ENCODE data around the gene ANKRD62.

Gene ANKRD62

DNA sequence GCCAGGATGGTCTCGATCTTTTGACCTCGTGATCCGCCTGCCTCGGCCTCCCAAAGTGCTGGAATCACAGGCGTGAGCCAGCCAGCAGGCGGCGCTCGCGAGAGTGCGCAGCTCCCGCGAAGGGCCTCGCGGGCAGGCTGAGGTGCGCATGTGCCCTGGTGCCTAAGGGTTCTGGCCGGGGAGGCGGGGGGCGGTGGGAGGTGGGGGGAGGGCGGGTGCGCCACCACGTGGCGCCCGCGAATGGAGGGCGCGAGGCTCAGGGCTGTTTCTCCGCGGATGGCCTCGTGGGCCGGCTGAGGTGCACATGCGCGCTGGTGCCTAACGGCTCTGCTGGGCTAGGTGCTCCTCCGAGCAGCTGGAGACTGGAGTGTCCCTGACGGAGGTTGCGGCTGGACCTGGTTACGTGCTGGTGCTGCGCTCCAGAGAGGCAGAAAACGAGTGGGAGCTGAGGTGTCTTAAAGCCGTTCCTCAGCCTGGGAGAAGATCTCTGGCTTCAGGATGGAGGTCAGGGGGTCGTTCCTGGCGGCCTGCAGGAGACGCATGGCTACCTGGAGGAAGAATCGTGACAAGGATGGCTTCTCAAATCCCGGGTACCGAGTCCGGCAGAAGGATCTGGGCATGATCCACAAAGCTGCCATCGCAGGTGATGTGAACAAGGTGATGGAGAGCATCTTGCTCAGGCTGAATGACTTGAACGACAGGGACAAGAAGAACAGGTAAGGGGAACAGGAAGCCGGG is at the start of gene ANKRD62:
Gene ANKRD62, plus strand, starts transcription at position 324 of the 738 bp plus-strand sequence. Its CDS starts 175 bp downstream, at position 499.
- no peak for DNase-seq

DNA sequence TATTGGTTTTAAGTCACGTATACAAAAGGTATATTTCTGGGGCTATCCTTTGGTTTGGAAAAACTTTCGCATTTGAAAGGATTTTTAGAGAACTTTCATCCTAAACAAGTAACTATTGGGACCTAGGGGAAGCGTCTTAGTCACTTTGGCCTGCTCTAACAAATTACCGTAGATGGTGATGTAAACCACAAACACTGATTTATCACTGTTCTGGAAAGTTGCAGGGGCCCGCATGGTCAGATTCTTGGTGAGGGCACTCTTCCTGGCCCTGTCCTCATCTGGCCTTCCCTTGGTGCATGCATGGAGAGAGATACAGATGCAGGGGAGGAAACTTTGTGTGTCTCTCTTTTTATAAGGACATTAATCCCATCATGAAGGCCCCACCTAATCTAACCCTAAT is 49.1 kb upstream of the ANKRD62 start:
- no peak for DNase-seq

GRCh38 chr18:12046046-12046750 is 47.4 kb upstream of the ANKRD62 start:
- no peak for DNase-seq

DNA sequence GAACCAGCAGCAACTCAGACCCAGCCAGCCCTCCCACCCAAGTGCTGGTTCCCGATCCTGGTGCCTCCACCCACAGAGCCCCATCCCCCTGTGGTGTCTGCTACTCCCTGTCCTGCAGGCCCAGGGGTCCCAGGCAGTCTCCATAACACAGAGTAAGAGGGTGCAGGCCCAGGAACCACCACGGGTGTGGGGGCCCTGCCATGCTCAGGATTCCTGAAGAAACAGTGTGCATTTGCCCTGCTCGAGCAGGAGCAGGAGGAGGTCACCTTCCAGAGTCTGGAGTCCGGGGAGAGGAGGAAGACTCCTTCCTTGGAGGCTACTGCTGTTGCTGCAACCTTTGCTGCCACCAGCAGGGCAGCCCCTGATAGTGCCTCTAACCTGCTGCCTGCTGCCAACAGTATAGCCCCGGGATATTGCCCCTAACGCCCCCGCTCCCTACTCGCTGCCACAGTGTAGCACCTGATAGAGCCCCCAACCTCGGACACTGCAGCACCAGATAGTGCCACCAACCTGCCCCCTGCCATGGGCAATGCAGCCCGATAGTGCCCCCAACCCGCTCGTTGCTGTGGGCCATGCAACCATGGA is 46.8 kb upstream of the ANKRD62 start:
- DNase-seq: no peak

DNA sequence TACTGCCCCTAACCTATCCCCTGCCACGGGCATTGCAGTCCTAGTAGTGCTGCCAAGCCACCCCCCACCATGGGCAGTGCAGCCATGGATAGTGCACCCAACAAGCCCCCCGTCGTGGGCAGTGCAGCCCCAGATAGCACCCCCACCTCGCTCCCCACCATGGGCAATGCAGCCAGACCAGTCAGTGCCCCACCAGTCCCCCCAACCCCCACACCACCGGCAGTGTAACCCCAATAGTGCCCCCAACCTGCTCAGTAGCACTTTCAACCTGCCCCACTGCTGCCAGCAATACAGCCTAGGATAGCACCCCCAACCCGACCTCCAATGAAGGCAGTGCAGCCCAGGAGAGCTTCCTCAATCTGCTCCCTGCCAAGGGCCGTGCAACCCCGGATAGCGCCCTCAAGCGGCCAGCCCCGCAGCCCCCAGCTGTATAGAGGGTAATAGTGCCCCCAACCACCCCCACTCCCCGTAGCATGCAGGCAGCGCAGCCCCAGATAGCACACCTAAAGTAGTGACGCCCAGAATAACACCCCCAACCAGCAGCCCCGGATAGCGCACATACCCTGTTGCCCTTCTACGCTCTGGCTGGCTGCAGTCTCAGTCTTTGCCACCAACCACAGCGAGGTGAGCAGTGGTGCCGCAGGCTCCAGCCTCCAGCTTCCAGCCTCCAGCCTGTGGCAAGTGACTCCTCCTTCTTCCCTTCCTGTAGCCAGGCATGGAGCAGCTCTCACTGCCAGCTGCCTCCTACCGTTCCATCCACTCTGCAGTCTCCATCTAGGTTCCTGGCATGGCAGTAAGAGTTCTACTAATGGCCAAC is 45.4 kb upstream of the ANKRD62 start:
- no peak for DNase-seq

DNA sequence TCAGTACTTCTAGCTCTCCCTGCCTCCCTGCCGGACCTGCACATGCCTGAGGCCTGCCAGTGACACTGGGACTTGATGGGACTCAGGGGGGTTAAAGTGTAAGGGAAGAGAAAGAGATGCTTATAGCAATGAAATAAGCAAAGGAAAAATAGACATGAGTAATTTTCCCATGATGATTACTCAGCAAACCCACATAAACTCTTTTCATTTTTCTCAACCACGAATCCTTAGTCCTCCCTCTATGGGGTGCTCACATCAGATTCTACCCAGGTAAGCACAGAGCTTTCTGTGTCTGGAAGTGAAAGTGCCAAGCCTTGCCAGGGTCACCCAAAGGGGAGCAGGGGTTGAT is 44.8 kb upstream of the ANKRD62 start:
- DNase-seq: no peak

DNA sequence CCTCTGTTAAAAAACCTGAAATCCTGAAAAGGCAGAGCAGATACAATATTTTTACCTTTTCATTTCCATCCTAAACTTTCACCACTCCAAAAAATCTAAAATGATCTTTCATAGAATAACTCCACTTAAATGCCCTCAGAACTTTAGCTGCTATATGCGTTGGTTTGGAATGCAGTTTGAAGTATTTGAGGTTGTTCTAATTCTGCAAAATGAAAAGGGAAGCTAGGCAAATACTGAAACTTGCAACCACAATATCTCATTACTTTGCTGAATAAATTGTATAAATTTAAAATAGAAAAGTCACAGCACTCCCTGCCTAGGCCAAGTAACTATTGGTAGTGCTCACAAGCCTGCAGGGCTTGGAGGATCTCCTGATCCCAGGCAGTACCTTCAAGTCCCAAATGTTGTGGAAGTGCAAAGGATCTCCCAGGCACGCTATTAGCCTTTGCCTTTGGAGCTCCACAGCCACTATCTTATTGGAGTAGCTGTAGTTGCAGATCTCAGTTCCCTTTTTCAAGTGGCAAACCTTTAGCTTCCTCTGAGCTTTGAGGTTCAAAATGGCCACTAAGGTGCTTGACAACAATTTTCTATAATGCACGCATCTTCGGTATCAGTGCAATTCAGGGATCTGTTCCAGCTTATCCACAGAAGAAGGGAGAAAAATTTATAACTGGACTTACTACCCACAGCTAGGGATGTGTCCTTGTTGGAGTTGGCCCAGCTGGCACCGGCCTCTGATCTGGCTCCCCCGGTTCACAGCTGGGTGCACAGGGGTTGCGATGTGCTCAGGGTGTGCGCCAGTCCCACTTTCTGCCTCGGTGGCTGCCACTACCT is 43.4 kb upstream of the ANKRD62 start:
- no peak for DNase-seq

DNA sequence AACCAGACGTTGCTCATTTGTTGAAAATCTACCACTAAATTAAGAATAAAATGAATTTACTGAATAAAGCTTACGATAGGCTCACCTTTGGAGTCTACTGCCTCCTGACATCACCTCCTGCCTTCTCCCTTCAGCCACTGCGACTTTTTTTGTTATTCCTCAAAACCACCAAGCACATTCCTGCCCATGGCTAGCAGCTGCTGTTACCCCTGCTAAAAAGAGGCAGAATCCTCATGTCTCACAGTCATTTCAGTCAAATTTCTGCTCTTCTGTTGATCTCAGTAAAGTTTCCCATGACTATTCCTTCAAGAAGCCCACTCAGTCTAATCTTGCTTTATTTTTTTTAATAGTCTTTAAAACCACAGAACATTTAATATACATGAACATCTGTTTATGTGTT is 40.8 kb upstream of the ANKRD62 start:
- DNase-seq: no peak

- DNase-seq: no peak
Observed at GRCh38 chr18:12053289-12053688, 40.4 kb upstream of the ANKRD62 start.

DNA sequence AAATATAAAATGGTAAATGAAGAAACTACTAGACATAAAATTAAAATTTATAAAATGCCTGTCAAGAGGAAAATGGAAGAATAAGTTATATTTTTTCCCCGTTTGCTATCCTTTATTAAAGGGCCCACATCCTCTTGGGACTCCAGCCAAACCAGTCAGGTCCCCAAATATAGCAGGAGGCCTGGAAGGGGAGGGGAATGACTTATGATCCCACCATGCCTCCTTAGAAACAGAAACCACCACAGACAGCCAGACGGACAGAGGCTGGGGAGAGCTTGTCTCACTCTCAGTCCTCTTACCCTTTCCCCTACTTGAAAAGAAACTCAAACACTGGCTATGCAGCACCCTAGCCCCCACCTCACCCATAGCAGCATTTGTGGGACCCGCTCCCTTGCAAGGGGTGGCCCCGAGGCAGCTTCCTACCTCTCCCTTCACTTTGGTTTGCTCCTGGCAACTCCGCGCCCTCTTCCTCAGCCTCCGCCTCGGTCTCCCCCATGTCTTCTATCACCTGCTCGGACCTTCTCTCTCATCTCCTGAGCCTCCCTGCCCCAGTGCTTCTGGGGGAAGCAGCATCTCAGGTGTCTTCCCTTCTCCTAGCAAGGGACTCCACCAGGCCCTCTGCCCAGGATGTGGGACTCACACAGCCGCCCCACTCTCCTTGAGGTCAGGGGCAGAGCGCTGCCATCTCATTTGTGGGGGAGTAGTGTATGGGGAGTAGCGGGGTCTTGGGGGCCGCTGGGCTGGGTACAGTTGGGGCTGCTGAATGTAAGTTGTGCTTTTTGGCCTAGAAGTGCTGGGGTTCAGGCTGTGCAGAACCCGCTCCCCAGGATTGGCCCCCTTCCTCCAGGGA is 37.4 kb upstream of the ANKRD62 start:
- no peak for DNase-seq

- no peak for DNase-seq
Observed at GRCh38 chr18:12056884-12057402, 36.7 kb upstream of the ANKRD62 start.

- DNase-seq: no peak
Observed at GRCh38 chr18:12057419-12058039, 36.1 kb upstream of the ANKRD62 start.

GRCh38 chr18:12059334-12060181 is 34.1 kb upstream of the ANKRD62 start:
- DNase-seq: no peak

GRCh38 chr18:12060182-12060870 is 33.3 kb upstream of the ANKRD62 start:
- DNase-seq: no peak

GRCh38 chr18:12061685-12062084 is 32.0 kb upstream of the ANKRD62 start:
- no peak for DNase-seq

DNA sequence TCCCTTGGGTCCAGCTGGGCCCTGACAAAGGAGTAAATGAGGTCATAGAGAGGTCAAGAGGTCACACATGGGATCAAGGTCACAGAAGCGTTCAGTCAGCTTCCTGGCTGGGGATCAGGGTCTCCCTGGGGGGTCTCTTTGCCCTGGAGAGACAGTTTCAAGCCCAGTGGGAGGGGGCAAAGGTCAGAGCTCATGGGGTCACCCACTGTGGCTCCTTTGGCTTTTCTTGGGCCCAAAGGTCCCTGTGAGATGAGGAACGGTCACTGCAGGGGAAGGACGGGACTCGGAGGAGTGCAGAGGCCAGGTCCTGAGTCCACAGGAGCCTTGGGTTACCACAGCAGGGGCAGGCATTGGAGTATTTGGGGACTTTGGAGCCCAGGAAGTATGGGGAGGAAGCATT is 30.7 kb upstream of the ANKRD62 start:
- no peak for DNase-seq

DNA sequence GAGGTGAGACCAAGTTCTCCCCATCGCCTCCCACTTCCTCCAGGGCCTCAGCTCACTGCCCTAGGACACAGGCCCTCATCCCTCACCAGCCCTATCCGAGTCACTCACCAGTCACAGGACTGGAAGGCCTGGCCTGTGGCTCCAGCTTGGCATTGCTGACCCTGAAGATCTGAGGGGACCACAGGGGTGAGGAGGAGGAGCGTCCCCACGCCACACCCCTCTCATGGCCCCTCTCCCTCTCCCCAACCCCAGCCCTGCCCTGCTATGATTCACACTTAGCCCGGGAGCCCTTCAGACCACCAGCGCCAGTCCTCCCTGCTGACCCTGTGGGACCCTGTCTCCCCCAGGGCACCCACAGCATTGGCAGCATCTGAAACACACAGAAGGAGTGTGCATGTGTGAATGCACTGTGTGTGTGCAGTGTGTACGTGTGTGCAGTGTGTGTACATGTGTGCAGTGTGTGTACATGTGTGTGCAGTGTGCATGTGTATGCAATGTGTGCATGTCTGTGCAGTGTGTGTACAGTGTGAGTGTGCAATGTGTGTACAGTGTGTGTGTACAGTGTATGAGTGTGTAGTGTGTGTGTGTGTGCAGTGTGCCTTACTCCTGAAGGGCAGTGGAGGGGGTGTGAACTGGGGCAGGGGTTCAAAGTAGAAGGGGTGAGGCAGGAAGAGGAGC is 29.4 kb upstream of the ANKRD62 start:
- DNase-seq: no peak

DNA sequence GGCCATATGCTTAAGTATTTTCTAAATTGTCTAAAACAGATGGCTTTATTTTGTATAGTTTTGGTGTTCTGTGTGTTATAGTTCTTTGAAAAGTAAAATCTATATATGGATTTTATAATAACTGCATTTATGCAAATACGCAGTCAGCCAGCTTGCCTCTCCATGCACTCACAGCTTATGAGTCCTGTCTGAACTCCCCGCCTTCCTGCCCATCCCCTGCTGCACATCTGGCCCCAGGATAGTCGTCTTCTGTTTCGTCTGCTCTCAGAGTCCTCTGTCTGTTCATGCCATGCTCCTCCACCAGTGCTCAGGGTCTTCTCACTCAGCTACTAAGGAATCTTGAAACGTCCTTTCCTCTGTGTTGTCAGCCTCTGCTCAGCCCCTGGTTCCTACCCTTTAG is 28.2 kb upstream of the ANKRD62 start:
- DNase-seq: no peak

Measured in NCI-H2171 treated with DMSO at 0.1 percent for 48 hours (cell line).